Activated CD4-positive, alpha-beta T cell treated with anti-CD3 and anti-CD28 coated beads for 36 hours (primary cell): ENCODE measurements around the gene AQP12B. TPM values are rescaled to one million over a fixed set of nuclear protein-coding genes. Genes with fewer than 3 reads are reported as not detected.

ENCODE experiments used
- ATAC-seq: fragments of 200-7000 bp; cut with Tn5 transposase; one replicate; pipeline ENCODE4 v1.10.0; 2021; ENCODE audit warnings: mild to moderate bottlenecking, moderate library complexity
- CTCF ChIA-PET: fragments of 350-600 bp; sonication (Branson Sonifier 250); formaldehyde crosslinking; loops from one replicate; lab custom pipeline; 2021; ENCODE audit warnings: antibody characterized with exemption; lab: Charles Lee
- POLR2A ChIA-PET: fragments of 350-600 bp; sonication (Branson Sonifier 250); formaldehyde crosslinking; loops from one replicate; lab custom pipeline; 2021; ENCODE audit warnings: antibody characterized with exemption, inconsistent platforms; lab: Charles Lee
- DNase-seq: peaks from one replicate; pipeline ENCODE4 v3.0.0-alpha.2; 2020
- H3K27ac Mint-ChIP-seq: one replicate; pipeline ENCODE4 v1.8.0; 2021; ENCODE audit warnings: mixed read lengths
- H3K27me3 Mint-ChIP-seq: one replicate; pipeline ENCODE4 v1.8.0; 2021; ENCODE audit warnings: mixed read lengths
- H3K36me3 Mint-ChIP-seq: one replicate; pipeline ENCODE4 v1.8.0; 2021; ENCODE audit warnings: low read depth, mixed read lengths
- H3K4me1 Mint-ChIP-seq: one replicate; pipeline ENCODE4 v1.8.0; 2021; ENCODE audit warnings: mixed read lengths
- H3K4me3 Mint-ChIP-seq: one replicate; pipeline ENCODE4 v1.8.0; 2021; ENCODE audit warnings: mild to moderate bottlenecking, moderate library complexity, mixed read lengths
- H3K9me3 Mint-ChIP-seq: one replicate; pipeline ENCODE4 v1.8.0; 2021; ENCODE audit warnings: low read depth, mixed read lengths
- intact Hi-C, 2 experiments: fragments of 100-400 bp; cut with DNase I in 1 of 2; cut with micrococcal nuclease in 1 of 2; formaldehyde crosslinking; loops; one replicate each; pipeline versions ENCODE4 v1.14.2 to v1.15.1; 2022 to 2024; cut with DNase I, micrococcal nuclease
- total RNA-seq, 2 experiments: library from RNA; stranded (reverse); gene quantifications; one replicate each; pipeline ENCODE4 v1.2.3, GENCODE V29; 2021

The AQP12B gene
- total RNA-seq, 2 experiments from 2014 or later = not detected

DNA sequence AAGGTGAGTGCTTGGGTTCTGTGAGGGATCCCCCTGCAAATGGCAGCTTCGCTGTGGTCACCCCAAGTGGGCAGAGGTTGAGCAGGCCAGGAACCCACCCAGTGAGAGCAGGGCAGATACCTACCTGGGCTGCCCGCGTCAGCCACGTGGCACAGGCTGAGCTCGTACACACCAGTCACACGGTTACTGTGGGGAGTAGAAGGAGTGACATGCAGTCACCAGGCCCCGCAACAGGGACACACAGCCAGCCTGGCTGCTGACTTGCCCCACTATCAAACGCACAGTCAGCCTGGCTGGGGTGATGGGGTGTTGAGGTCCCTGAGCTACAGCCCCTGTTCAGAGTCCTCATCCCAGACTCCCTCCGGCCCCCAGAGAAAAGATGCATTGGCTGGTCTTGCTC, 41.2 kb upstream of the AQP12B start:
- H3K9me3 Mint-ChIP-seq = no peaks in the 10 kb centered on the region
- no peak overlapping the region for H3K4me3 Mint-ChIP-seq
- no peaks in the 10 kb centered on the region for H3K4me1 Mint-ChIP-seq
- ChIA-PET POLR2A (no interaction called here), CTCF (no interaction called here)
- no peak overlapping the region for H3K27ac Mint-ChIP-seq
- H3K27me3 Mint-ChIP-seq = no peaks in the 10 kb centered on the region
- H3K36me3 Mint-ChIP-seq = no peaks in the 10 kb centered on the region
- DNase-seq (no peak), ATAC-seq (no peak)
- intact Hi-C loops = no loop called here

DNA sequence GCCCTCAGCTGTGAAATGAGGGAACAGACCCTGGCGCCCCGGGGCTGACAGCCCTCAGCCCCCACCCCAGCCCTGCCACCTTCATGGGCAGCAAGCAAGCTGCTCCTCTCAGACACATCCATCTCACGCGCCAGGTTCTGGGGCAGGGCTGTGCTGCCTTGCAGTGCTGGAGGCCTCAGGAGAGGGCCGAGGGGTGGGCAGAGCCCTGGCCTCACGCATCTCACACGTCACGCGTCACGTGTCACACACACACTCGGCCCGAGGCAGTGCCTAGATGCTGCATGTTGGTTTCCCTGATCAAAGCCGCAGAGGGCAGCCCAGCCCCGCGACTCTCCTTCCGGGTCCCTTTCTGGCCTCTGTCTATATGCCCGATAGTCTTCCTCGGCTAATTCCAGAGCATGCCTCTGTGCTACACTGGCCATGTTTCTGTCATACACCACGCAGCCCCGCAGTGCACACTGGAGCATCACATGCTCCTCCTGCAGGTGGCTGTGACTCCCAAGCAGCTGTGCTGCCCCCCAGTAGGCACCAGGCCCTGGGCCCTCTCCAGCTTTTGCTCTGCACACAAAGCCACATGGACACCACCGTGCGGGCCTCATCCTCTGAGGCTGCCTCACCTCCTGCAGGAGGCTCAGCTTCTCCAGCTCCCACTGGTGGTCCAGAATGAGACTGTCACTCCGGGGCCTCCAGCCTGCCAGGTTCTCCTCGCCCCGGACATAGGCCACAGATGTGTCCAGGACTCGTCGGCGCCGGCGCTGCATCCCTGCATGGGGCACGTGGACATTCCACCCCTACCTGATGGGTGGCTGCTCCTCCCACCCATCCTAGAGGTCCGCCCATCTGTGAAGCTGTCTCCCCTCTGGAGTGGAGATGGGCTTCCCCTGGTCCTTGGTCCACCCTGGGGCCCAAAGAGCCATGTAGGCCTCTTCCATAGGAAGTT, 40.4 kb upstream of the AQP12B start:
- intact Hi-C loops = no loop called here
- Mint-ChIP-seq H3K36me3 (no peaks in the 10 kb centered on the region), H3K27ac (no peak overlapping the region), H3K9me3 (no peaks in the 10 kb centered on the region), H3K4me1 (no peaks in the 10 kb centered on the region), H3K4me3 (no peak overlapping the region), H3K27me3 (no peaks in the 10 kb centered on the region)
- ATAC-seq (no peak), DNase-seq (no peak)
- ChIA-PET CTCF (interaction anchor here (0.8 kb wide), 1 partner anchor 20 kb away, joined by 3 read pairs; no protein-coding TSS in a partner anchor), POLR2A (no interaction called here)

DNA sequence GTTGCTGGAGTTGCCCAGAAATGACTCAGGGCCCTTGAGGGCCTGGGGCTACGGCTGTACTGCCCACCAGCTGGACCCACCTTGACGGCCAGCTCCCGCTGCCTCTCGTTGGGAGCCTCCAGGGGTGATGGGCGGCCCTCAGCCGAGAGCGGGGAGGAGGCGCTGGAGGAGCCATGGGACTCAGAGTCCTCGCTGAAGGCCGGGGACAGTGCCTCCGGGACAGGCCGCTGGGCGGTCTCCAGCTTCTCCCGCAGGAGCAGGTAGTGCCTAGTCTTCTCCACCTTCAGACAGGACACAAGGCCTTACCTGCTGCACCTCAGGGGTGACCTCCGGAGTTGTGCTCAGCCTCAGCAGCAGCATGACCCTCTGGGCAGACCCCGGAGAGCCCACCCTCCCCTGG, 39.7 kb upstream of the AQP12B start:
- Mint-ChIP-seq H3K27ac (no peak overlapping the region), H3K4me3 (no peak overlapping the region), H3K27me3 (no peaks in the 10 kb centered on the region), H3K9me3 (no peaks in the 10 kb centered on the region), H3K36me3 (no peaks in the 10 kb centered on the region), H3K4me1 (no peaks in the 10 kb centered on the region)
- CTCF ChIA-PET = no interaction called here
- POLR2A ChIA-PET = no interaction called here
- ATAC-seq = no peak
- intact Hi-C loops = no loop called here
- no peak for DNase-seq

DNA sequence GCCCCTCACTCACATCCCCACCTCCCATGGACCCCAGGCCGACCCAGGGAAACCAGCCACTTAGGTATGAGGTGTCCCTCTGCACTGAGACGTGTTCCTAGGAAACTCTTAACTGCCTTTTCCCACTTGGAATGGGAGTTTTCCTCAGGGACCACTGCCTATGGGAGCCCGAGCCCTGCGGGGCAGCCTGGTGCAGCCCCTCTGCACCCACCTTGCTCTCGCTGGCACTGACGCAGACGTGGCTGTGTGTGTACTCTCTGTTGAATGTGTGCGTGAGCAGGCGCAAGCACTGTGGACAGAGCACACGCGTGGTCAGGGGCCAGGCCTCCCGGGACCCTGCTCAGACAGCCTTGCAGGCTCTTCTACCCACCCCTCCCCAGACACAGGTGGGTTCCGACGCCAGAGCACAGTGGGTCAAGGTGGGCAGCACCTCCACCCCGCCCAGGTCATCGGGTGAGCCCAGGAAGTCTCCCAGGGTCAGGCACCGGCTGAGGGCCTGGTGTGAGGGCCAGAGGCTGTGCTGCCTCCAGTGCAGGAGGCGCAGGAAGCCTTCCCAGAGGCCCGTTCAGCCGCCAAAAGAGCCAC, 39.0 kb upstream of the AQP12B start:
- H3K9me3 Mint-ChIP-seq = no peaks in the 10 kb centered on the region
- DNase-seq = no peak
- no peaks in the 10 kb centered on the region for H3K4me1 Mint-ChIP-seq
- no peak overlapping the region for H3K4me3 Mint-ChIP-seq
- no peaks in the 10 kb centered on the region for H3K27me3 Mint-ChIP-seq
- no peaks in the 10 kb centered on the region for H3K36me3 Mint-ChIP-seq
- intact Hi-C loops = no loop called here
- CTCF ChIA-PET = no interaction called here
- POLR2A ChIA-PET = no interaction called here
- H3K27ac Mint-ChIP-seq = no peak overlapping the region
- ATAC-seq = no peak

DNA sequence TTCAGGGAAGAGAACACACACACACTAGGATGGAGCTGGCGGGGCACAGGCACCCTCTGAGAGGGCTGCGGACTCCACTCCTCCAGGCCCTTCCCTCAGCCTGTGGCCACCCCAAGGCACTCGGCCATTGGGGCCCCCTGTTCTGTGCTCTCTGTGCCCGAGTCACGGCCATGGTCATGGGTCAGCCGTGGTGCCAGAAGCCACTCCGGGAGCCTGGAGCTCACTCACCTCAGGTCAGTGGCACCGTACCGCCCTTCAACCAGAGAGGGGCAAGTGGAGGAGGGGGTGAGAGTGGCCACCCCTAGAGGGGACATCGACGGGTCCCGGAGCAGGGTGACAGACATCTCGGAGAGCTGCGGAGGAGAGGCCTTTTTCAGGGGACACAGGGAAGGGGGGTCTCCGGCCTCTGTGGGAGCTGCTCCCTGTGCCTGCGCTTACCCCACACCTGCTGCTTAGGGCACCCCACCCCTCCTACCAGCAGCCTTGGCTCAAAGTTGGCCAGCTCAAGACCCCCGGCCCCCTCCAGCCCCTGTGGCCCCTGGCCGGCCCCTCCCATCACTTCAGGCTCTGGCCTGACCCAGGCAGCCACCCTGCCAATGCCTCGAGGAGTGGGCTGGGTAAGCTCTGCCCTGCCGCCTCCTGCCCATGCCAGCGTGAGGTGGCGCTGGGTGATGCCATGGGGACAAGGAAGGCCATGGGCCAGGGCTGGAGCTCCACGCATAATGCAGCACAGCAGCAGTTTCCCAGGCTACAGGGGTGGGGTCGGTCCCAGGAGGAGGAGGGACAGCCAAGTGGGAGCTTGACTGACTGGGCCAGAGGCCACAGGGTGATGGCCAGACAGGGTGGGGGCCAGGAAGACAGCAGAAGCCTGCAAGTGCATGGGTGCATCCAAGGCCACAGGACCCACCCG, 38.3 kb upstream of the AQP12B start:
- no peak for ATAC-seq
- H3K27ac Mint-ChIP-seq = no peak overlapping the region
- H3K36me3 Mint-ChIP-seq = no peaks in the 10 kb centered on the region
- no peaks in the 10 kb centered on the region for H3K4me1 Mint-ChIP-seq
- H3K4me3 Mint-ChIP-seq = no peak overlapping the region
- intact Hi-C loops = no loop called here
- no peaks in the 10 kb centered on the region for H3K27me3 Mint-ChIP-seq
- no peak for DNase-seq
- ChIA-PET POLR2A (no interaction called here), CTCF (no interaction called here)
- H3K9me3 Mint-ChIP-seq = no peaks in the 10 kb centered on the region

DNA sequence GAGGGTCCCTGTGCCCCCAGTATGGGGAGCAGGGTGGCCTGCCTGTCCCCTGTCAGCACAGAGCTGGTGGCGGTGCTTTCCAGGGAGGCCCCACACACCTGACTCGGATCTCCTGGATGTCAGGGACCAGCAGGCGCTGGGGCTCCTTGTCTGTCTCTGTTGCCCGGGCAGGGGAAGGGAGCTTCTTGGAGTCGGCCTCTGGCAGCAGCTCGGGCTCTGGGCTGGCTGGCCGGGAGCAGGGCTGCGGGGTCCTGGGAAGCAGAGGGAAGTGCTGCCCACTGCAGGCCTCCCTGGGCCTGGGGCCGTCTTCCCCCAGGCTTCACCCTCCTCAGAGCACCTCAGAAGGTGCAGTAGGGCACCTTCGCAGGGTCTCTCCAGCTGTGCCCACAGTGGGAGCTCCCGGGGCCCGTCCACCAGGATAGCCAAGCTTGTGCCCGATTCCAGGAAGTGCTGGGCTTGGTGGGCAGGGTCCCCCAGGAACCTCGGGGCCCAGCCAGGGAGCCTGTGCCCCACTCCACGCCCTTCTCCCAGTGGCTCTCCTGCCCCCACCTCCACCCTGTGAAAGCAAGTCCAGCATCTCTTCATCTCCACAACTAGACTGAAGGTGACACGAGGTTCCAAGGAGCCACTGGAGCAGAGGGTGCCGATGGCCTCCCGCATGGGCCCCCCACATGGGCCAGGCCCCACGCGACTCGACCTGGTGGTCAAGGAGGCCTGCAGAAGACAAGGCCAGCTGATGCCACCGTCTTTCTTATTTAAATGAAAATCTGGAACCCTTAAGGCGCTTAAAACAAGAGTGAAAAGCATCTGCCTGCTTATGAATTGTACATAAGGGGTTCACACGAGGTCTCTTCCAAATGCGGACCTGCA, 37.2 kb upstream of the AQP12B start:
- intact Hi-C loops = no loop called here
- Mint-ChIP-seq H3K27me3 (no peaks in the 10 kb centered on the region), H3K9me3 (no peaks in the 10 kb centered on the region), H3K36me3 (no peaks in the 10 kb centered on the region), H3K4me3 (no peak overlapping the region), H3K27ac (no peak overlapping the region), H3K4me1 (no peaks in the 10 kb centered on the region)
- ATAC-seq = no peak
- ChIA-PET CTCF (no interaction called here), POLR2A (no interaction called here)
- DNase-seq = no peak

DNA sequence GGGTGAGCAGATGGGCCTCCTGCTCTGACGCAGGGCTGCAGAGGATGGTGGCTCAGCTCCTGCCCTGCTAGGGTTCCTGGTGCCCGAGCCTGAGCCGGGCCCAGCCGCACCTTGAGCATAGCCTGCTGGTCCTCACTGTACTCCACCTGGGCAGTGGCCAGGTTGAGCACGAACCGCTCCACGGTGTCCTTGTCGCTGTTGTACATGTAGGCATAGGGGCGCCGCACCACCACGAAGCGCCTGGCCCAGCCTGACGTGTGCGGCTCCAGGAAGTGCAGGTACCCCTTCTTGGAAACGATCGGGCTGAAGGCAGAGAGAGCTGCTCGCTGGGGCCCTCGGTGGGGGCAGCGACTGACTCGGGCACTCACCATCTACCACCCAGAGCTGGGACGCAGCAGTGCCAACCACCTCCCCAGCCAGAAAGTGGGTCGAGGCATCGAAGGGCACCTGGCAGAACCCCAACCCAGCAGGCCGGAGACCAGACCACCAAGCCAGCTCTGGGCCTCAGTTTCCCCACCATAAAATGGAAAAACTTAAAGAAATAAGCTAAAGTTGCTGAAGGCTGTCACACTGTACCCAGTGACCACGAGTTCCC, 36.3 kb upstream of the AQP12B start:
- ChIA-PET POLR2A (no interaction called here), CTCF (no interaction called here)
- Mint-ChIP-seq H3K4me1 (no peaks in the 10 kb centered on the region), H3K27ac (no peak overlapping the region), H3K4me3 (no peak overlapping the region), H3K36me3 (no peaks in the 10 kb centered on the region), H3K9me3 (no peaks in the 10 kb centered on the region), H3K27me3 (no peaks in the 10 kb centered on the region)
- ATAC-seq (no peak), DNase-seq (no peak)
- intact Hi-C loops = no loop called here

DNA sequence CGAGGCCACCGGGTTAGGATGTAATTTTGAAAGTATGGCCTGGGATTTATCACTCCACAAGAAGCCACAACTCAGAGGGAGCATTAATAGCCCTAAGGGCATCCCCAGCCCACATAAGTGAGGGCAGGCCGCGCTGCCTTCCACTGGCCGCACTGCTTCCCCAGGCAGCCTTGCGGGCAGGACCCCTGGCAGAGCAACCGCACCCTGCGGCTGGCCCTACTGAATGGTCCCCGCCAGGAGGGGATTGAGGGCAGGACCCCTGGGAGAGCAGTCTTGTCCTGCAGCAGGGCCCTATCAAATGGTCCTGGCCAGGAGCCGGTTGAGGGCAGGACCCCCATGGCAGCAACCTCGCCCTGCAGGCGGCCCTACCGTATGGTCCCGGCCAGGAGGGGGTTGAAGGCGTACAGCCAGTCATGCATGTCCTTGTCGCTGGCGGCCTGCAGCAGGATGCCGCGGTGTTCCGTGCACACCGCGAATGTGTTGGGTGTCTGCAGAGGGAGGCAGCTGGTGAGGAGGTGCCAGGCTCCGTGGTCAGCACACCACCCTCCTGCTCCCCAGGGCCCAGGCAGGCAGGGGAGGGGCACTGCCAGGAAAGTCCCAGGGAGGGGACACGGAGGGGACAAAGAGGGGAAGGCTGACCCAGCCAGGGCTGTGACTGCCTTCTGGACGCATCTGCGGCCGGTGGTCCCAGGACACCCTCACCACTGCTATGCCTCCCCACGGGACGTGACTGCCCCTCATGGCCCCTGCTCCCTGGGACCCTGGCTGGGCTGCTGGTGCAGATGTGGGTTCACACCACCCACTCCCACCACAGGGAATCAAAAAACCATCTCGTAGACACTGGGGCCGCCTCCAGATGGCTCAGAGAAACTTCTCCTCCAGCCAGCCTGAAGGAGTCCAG, 35.2 kb upstream of the AQP12B start:
- CTCF ChIA-PET = no interaction called here
- no peak for DNase-seq
- intact Hi-C loops = no loop called here

DNA sequence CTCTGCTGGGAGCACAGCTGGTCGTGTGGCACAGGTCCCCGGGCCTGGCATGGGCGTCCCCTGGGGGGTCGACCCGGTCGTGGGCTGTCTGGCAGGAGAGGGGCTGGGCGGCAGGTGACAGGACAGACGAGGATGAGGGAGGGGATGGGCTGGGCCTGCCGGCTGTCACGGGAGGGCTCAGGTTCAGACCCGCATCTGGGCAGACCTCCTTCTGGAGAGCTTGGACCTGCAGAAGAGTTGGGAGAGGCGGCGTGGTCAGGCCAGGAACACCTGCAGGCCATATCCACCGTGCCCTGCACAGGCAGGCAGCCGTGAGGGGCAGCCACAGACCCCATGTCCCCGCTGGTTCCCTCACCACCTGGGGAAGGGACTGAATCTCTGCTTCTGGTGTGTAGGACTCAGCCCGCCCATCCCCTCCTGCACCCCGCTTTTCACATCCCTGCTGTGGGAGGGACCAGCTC, 34.5 kb upstream of the AQP12B start:
- CTCF ChIA-PET = no interaction called here
- ATAC-seq (no peak), DNase-seq (no peak)
- Mint-ChIP-seq H3K27me3 (no peaks in the 10 kb centered on the region), H3K4me3 (no peak overlapping the region), H3K4me1 (no peaks in the 10 kb centered on the region), H3K27ac (no peak overlapping the region), H3K9me3 (no peaks in the 10 kb centered on the region), H3K36me3 (no peaks in the 10 kb centered on the region)
- POLR2A ChIA-PET = no interaction called here
- intact Hi-C loops = no loop called here

More for the DNA sequence above, 35.2 kb upstream of the AQP12B start:
- no peaks in the 10 kb centered on the region for H3K9me3 Mint-ChIP-seq
- no peak for ATAC-seq
- no peaks in the 10 kb centered on the region for H3K36me3 Mint-ChIP-seq
- no peaks in the 10 kb centered on the region for H3K27me3 Mint-ChIP-seq
- no peak overlapping the region for H3K27ac Mint-ChIP-seq
- POLR2A ChIA-PET = no interaction called here
- no peak overlapping the region for H3K4me3 Mint-ChIP-seq
- H3K4me1 Mint-ChIP-seq = no peaks in the 10 kb centered on the region

DNA sequence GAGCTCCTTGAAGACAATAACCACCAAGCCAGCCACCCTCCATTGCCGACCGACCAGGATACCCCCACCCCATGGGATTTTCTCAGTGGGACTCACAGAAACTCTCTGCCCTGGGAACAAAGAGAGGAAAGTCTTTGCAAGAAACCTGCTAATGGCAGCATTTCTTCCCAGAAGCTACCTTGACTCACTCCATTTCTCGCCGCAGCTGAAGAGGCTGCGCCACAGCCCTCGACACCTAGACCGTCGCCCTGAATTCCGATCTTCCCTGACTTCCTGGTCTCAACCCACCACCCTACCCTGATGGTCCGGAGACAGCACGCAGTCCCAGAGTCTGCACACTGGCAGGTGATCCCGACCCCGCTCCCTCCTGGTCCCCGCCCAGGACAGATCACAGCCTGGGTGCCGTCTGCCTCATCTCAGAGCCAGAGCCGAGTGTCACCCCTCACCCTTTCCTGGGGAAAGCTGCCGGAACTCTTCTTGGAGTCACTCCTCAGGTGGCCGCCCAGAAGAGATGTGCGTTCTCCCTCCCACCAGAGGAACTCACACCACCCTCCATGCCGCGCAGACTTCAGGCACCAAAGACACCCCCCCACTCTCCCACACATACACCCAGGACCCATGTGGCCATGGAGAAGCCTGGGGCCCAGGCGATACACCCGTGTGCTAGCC, 33.6 kb upstream of the AQP12B start:
- Mint-ChIP-seq H3K36me3 (no peaks in the 10 kb centered on the region), H3K27ac (no peak overlapping the region)

More for the DNA sequence above, 33.6 kb upstream of the AQP12B start:
- CTCF ChIA-PET = no interaction called here
- Mint-ChIP-seq H3K9me3 (no peaks in the 10 kb centered on the region), H3K27me3 (no peaks in the 10 kb centered on the region), H3K4me3 (no peak overlapping the region), H3K4me1 (no peaks in the 10 kb centered on the region)
- POLR2A ChIA-PET = no interaction called here
- intact Hi-C loops = no loop called here
- no peak for DNase-seq
- ATAC-seq = no peak
